Brain microvascular endothelial cell (primary cell): ENCODE data around the gene BARX2.

Source experiments
- DNase-seq: peaks from one replicate; pipeline ENCODE4 v3.0.0-alpha.2; 2020
- H3K27ac ChIP-seq: fragments of 250-450 bp; sonication (Bioruptor Pico); 2 replicates; pipeline ENCODE4 v1.5.1; 2020; ENCODE audit warnings: mild to moderate bottlenecking, moderate library complexity
- H3K27me3 ChIP-seq: fragments of 250-450 bp; sonication (Bioruptor Pico); replicated peaks from 2 replicates; pipeline ENCODE4 v1.5.1; 2020; ENCODE audit warnings: mild to moderate bottlenecking
- H3K36me3 ChIP-seq: fragments of 250-450 bp; sonication (Bioruptor Pico); replicated peaks from 2 replicates; pipeline ENCODE4 v1.5.1; 2020; ENCODE audit warnings: mild to moderate bottlenecking
- H3K4me3 ChIP-seq: 2 replicates; pipeline ENCODE4 v1.5.1; 2011; ENCODE audit warnings: low read depth, mild to moderate bottlenecking, control low read depth, low read length, moderate library complexity
- in situ Hi-C: cut with HindIII; loops from 2 replicates; pipeline ENCODE4 v1.10.0; 2017; ENCODE audit warnings: low sequenced_read_pairs, low pct_ligation_motif_present
- TF ChIP-seq, protein P1 (sequence below): IDR thresholded peaks from 2 replicates; pipeline ENCODE4 v1.5.1; 2011; ENCODE audit warnings: low read depth, mild to moderate bottlenecking, moderate library complexity, low read length, control low read depth, inconsistent platforms; ENCODE audit errors: missing control alignments

The BARX2 gene

GRCh38 chr11:129451524-129451923 is 75.9 kb downstream of the BARX2 start:
- H3K27me3 ChIP-seq: no peaks in the 10 kb centered on the region
- no peaks in the 10 kb centered on the region for H3K36me3 ChIP-seq
- in situ Hi-C loops: no loop called here
- TF ChIP-seq, protein P1, sequence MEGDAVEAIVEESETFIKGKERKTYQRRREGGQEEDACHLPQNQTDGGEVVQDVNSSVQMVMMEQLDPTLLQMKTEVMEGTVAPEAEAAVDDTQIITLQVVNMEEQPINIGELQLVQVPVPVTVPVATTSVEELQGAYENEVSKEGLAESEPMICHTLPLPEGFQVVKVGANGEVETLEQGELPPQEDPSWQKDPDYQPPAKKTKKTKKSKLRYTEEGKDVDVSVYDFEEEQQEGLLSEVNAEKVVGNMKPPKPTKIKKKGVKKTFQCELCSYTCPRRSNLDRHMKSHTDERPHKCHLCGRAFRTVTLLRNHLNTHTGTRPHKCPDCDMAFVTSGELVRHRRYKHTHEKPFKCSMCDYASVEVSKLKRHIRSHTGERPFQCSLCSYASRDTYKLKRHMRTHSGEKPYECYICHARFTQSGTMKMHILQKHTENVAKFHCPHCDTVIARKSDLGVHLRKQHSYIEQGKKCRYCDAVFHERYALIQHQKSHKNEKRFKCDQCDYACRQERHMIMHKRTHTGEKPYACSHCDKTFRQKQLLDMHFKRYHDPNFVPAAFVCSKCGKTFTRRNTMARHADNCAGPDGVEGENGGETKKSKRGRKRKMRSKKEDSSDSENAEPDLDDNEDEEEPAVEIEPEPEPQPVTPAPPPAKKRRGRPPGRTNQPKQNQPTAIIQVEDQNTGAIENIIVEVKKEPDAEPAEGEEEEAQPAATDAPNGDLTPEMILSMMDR: no peak
- DNase-seq: no peak
- no peak overlapping the region for H3K4me3 ChIP-seq
- no peak overlapping the region for H3K27ac ChIP-seq

DNA sequence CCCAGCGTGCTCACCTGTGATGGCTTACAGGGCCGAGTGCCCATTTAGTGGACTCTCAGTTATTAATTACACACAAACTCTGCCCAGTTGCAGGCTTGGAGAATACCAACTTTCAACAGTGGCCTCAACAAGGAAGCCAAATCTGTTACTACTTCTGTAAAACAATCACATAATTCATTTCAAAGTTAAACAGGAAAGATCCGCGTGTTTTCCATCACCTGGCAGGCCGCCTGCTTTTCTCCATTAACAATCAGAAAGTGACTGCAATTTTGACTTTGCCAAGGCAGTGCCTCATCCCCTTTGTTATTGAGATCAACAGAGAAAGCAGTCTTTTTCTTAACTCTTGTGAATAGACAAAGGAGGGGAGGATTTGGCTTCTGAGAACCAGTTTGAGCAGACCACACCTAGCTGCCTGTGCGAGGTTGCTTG is 77.7 kb downstream of the BARX2 start:
- no peaks in the 10 kb centered on the region for H3K36me3 ChIP-seq
- no peaks in the 10 kb centered on the region for H3K27me3 ChIP-seq
- in situ Hi-C loops: no loop called here
- TF ChIP-seq, protein P1: no peak
- DNase-seq: no peak
- no peak overlapping the region for H3K27ac ChIP-seq
- H3K4me3 ChIP-seq: no peak overlapping the region

DNA sequence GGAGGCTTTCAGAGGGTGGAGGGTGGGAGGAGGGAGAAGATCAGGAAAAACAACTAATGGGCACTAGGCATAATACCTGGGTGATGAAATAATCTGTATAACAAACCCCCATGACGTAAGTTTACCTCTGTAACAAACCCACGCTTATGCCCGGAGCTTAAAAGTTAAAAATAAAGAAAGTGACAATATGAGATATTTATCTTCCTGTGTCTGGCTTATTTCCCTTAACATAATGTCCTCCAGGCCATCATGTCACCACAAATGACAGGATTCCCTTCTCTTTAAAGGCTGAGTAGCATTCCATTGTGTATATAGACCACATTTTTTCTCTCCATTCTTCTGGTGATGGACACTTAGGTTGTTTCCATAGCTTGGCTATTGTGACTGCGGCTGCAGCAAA is 79.5 kb downstream of the BARX2 start:
- in situ Hi-C loops: no loop called here
- H3K27ac ChIP-seq: no peak overlapping the region
- TF ChIP-seq, protein P1: no peak
- DNase-seq: no peak
- H3K4me3 ChIP-seq: no peak overlapping the region
- H3K36me3 ChIP-seq: no peaks in the 10 kb centered on the region
- H3K27me3 ChIP-seq: no peaks in the 10 kb centered on the region

DNA sequence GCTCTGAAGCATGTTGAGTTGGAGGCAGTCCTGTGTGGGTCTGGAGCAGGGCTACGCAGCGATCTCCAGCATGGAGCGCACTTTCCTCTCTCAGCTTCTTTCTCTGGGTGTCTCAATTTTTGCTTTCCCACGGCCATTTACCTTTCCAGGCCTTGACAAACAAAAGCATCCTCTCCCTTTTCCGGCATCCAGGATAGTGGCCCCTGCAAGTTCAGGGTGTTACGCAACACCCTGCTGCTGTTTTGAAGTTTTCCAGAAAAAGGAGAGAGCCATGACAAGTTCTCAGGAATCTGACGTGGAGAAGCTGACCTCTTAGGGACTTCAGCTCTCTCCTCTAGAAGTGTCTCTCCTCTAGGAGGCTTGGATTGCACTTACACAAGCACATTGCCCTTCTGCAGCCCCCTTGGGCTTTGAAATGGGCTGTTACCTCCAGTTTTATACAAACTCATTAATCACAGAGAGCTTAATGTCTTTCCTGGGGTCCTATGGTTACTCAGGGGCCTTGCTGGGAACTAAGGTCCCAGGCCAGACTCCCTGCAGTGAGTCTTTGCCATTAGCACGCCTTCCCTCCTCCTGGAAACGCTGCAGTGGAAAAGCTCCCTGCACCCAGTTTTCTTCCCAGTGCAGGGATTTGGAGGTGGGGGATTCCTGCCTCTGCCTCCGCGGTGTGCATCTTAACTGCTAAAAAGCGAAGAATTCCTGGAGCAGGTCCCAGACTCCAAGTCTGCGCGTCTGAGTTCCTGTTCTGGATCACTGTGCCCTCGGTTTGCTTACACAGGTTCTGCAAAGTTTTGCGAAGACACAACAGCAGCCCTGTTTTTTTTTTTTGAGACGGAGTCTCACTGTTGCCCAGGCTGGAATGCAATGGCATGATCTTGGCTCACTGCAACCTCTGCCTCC is 80.4 kb downstream of the BARX2 start:
- in situ Hi-C loops: no loop called here
- no peaks in the 10 kb centered on the region for H3K27me3 ChIP-seq
- H3K36me3 ChIP-seq: no peaks in the 10 kb centered on the region
- TF ChIP-seq, protein P1: no peak
- H3K27ac ChIP-seq: no peak overlapping the region
- no peak overlapping the region for H3K4me3 ChIP-seq
- DNase-seq: no peak

DNA sequence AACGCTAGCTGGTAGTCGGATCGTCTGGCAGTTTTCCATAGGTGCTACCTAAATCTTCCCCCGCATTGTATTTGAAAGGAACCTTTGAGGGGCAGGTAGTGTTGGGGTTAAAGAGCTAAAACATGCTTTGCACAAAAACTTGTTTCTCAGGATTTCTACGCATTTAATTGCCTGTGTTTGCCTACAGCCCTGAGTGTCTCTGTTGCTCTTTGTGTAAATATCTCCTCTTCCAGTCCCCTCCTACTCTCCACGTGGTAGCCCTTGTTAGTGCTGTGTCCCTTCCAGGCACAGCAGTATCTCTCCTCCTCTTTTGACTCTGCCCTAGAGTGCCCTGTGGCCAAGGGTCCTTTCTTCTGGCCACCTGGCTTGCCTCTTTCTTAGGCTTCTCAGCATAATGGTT is 81.7 kb downstream of the BARX2 start:
- Histone ChIP-seq H3K27ac (no peak overlapping the region), H3K27me3 (no peaks in the 10 kb centered on the region), H3K36me3 (no peaks in the 10 kb centered on the region), H3K4me3 (no peak overlapping the region)
- in situ Hi-C loops: no loop called here
- DNase-seq: no peak
- TF ChIP-seq, protein P1: no peak
